ENCODE measurements around the gene GPR37. TPM values are rescaled to one million over a fixed set of nuclear protein-coding genes. Genes with fewer than 3 reads are reported as not detected.
A peak's percentile ranks its signal among the peaks of the same experiment; 100 is the strongest.

GPR37 gene, protein sequence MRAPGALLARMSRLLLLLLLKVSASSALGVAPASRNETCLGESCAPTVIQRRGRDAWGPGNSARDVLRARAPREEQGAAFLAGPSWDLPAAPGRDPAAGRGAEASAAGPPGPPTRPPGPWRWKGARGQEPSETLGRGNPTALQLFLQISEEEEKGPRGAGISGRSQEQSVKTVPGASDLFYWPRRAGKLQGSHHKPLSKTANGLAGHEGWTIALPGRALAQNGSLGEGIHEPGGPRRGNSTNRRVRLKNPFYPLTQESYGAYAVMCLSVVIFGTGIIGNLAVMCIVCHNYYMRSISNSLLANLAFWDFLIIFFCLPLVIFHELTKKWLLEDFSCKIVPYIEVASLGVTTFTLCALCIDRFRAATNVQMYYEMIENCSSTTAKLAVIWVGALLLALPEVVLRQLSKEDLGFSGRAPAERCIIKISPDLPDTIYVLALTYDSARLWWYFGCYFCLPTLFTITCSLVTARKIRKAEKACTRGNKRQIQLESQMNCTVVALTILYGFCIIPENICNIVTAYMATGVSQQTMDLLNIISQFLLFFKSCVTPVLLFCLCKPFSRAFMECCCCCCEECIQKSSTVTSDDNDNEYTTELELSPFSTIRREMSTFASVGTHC
- polyA plus RNA-seq (0.78 and 1.4 TPM in 2 replicates), polyA minus RNA-seq (1.5 and 1.9 TPM in 2 replicates)

GRCh38 chr7:124765401-124766352 is at the start of gene GPR37:
TSS of gene GPR37 (minus strand) at chr7:124765792. CDS start at chr7:124764976, 816 bp downstream.
- Histone ChIP-seq H3K4me3 (ENCODE audit: low read length) (peak within 1 kb of the TSS; percentile 91), H3K4me2 (ENCODE audit: low read length) (peak within 1 kb of the TSS; percentile 58), H2AFZ (ENCODE audit: low read depth, low read length) (peak within 1 kb of the TSS; percentile 61), H3K27me3 (ENCODE audit: insufficient read depth, low read depth, low read length) (peaks cover 24% of the 10 kb centered on the region), H3K9me3 (ENCODE audit: low read length) (no peaks in the 10 kb centered on the region), H3K36me3 (ENCODE audit: insufficient read depth, low read length) (no peaks in the 10 kb centered on the region), H3F3A (ENCODE audit: insufficient read depth, low read length, poor library complexity, severe bottlenecking) (no peaks in the 10 kb centered on the region), H4K20me1 (ENCODE audit: insufficient read depth) (no peaks in the 10 kb centered on the region), H3K9ac (ENCODE audit: low read length) (peak within 1 kb of the TSS; percentile 60), H3K9me2 (ENCODE audit: insufficient read depth, low read length) (no peaks in the 10 kb centered on the region), H3K79me2 (replicated peaks; ENCODE audit: insufficient read depth, low read length) (no peaks in the 10 kb centered on the region), H3K27ac (ENCODE audit: low read length) (no peak within 1 kb of the TSS)
- TF ChIP-seq EP300 (conservative IDR thresholded peaks at IDR 0.05; ENCODE audit: poor library complexity, severe bottlenecking) (no peak), MXI1 (conservative IDR thresholded peaks at IDR 0.05; ENCODE audit: poor library complexity, severe bottlenecking) (peak; percentile 68), TAF1 (IDR thresholded peaks at IDR 0.05; ENCODE audit: low read depth) (peak; percentile 37), RAD21 (conservative IDR thresholded peaks at IDR 0.05) (peak; percentile 59), SMC3 (conservative IDR thresholded peaks at IDR 0.05; ENCODE audit: poor library complexity) (peak; percentile 57), POLR2AphosphoS5 (IDR thresholded peaks at IDR 0.05) (no peak), EZH2 (IDR thresholded peaks at IDR 0.05; ENCODE audit: borderline replicate concordance, insufficient read depth, low read length, poor library complexity, severe bottlenecking) (no peak)
- TF ChIP-seq, protein P1, sequence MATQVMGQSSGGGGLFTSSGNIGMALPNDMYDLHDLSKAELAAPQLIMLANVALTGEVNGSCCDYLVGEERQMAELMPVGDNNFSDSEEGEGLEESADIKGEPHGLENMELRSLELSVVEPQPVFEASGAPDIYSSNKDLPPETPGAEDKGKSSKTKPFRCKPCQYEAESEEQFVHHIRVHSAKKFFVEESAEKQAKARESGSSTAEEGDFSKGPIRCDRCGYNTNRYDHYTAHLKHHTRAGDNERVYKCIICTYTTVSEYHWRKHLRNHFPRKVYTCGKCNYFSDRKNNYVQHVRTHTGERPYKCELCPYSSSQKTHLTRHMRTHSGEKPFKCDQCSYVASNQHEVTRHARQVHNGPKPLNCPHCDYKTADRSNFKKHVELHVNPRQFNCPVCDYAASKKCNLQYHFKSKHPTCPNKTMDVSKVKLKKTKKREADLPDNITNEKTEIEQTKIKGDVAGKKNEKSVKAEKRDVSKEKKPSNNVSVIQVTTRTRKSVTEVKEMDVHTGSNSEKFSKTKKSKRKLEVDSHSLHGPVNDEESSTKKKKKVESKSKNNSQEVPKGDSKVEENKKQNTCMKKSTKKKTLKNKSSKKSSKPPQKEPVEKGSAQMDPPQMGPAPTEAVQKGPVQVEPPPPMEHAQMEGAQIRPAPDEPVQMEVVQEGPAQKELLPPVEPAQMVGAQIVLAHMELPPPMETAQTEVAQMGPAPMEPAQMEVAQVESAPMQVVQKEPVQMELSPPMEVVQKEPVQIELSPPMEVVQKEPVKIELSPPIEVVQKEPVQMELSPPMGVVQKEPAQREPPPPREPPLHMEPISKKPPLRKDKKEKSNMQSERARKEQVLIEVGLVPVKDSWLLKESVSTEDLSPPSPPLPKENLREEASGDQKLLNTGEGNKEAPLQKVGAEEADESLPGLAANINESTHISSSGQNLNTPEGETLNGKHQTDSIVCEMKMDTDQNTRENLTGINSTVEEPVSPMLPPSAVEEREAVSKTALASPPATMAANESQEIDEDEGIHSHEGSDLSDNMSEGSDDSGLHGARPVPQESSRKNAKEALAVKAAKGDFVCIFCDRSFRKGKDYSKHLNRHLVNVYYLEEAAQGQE (IDR thresholded peaks at IDR 0.05; ENCODE audit: borderline replicate concordance) = no peak
- TF ChIP-seq, protein P2, sequence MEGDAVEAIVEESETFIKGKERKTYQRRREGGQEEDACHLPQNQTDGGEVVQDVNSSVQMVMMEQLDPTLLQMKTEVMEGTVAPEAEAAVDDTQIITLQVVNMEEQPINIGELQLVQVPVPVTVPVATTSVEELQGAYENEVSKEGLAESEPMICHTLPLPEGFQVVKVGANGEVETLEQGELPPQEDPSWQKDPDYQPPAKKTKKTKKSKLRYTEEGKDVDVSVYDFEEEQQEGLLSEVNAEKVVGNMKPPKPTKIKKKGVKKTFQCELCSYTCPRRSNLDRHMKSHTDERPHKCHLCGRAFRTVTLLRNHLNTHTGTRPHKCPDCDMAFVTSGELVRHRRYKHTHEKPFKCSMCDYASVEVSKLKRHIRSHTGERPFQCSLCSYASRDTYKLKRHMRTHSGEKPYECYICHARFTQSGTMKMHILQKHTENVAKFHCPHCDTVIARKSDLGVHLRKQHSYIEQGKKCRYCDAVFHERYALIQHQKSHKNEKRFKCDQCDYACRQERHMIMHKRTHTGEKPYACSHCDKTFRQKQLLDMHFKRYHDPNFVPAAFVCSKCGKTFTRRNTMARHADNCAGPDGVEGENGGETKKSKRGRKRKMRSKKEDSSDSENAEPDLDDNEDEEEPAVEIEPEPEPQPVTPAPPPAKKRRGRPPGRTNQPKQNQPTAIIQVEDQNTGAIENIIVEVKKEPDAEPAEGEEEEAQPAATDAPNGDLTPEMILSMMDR (IDR thresholded peaks at IDR 0.05; ENCODE audit: poor library complexity, severe bottlenecking) = peak; percentile 53
